Upper lobe of left lung (tissue), 4 donors: ENCODE measurements around the gene LDLRAD3.

Experiments
- POLR2AphosphoS5 ChIP-seq, 2 donors: sonication (generic); formaldehyde crosslinking; IDR thresholded peaks; one replicate each; pipeline ENCODE4 v1.5.1; 2017; ENCODE audit warnings: antibody characterized with exemption in 2 of 2
- TF ChIP-seq, protein P1 (sequence below), 6 experiments: fragments of 450-650 bp in 4 of 6; fragments of 200-600 bp in 2 of 6; sonication (generic) in 2 of 6; IDR thresholded peaks; one replicate each; pipeline ENCODE4 v1.5.1; 2016 to 2019; ENCODE audit warnings: antibody characterized with exemption in 6 of 6

DNA sequence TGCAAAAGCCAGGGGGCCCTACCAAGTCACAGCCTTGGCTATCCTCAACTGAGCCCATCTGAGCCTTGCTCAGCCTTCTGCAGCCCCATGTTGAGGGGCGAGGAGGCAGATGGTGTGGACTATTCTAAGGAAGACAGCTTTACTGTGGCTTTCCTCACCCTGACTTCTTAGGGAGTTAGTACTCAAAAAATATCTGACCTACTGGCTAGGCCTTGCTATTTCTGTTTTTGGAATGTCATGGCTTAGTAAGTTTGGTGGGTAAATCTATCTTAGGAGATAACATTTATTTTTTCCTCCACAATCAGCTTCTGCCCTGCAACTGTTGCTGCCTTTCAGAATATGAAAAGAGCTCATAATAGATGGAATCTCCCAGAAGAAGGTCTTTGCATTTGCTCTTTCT, 80.9 kb downstream of the LDLRAD3 start:
- TF ChIP-seq, protein P1, sequence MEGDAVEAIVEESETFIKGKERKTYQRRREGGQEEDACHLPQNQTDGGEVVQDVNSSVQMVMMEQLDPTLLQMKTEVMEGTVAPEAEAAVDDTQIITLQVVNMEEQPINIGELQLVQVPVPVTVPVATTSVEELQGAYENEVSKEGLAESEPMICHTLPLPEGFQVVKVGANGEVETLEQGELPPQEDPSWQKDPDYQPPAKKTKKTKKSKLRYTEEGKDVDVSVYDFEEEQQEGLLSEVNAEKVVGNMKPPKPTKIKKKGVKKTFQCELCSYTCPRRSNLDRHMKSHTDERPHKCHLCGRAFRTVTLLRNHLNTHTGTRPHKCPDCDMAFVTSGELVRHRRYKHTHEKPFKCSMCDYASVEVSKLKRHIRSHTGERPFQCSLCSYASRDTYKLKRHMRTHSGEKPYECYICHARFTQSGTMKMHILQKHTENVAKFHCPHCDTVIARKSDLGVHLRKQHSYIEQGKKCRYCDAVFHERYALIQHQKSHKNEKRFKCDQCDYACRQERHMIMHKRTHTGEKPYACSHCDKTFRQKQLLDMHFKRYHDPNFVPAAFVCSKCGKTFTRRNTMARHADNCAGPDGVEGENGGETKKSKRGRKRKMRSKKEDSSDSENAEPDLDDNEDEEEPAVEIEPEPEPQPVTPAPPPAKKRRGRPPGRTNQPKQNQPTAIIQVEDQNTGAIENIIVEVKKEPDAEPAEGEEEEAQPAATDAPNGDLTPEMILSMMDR (IDR thresholded peaks at IDR 0.05) = no peak
- TF ChIP-seq POLR2AphosphoS5 (IDR thresholded peaks at IDR 0.05) = no peak
